ENCODE measurements around the gene NELFE. TPM values are rescaled to one million over a fixed set of nuclear protein-coding genes. Genes with fewer than 3 reads are reported as not detected.

NELFE gene
- total RNA-seq, 1 experiment from 2014 or later, result 68.3 TPM

GRCh38 chr6:31928672-31928939 is 30.2 kb downstream of the NELFE start:
- RAD21 ChIA-PET (ENCODE audit: low non-redundant PET in 1 of 2, low total read pairs in 2 of 2, uncharacterized antibody in 2 of 2, unreplicated experiment in 2 of 2), result no interaction called here
- CTCF ChIA-PET, result no interaction called here
- H3K9me3 ChIP-seq (ENCODE audit: control insufficient read depth in 1 of 2, insufficient read depth in 1 of 2, low read depth in 1 of 2, low read length in 2 of 2), result no peaks in the 10 kb centered on the region
- H4K20me1 ChIP-seq (ENCODE audit: insufficient read depth), result no peaks in the 10 kb centered on the region
- no peaks in the 10 kb centered on the region for H3K36me3 ChIP-seq (ENCODE audit: control insufficient read depth in 1 of 2, insufficient read depth in 2 of 2, low read length in 2 of 2)
- no peak overlapping the region for H3K27ac ChIP-seq (ENCODE audit: low read depth, low read length)
- H3K27me3 ChIP-seq (ENCODE audit: insufficient read depth, low read length), result no peaks in the 10 kb centered on the region
- H3K9ac ChIP-seq (ENCODE audit: low read length), result no peak overlapping the region
- intact Hi-C loops (cut with micrococcal nuclease), result no loop called here
- no peaks in the 10 kb centered on the region for H3K9me2 ChIP-seq (ENCODE audit: insufficient read depth)
- no peak for TF ChIP-seq FOSL1 (IDR thresholded peaks at IDR 0.05; ENCODE audit: low read depth)
- no peak for TF ChIP-seq SP1 (IDR thresholded peaks at IDR 0.05; ENCODE audit: low read depth)
- DNase-seq (ENCODE audit: low read depth, low spot score) (no peak), ATAC-seq (no peak)
- no peak overlapping the region for H3K4me3 ChIP-seq (replicated peaks in 1 of 2; ENCODE audit: low read depth in 1 of 2, low read length in 2 of 2)
- no peak overlapping the region for H3K4me2 ChIP-seq (ENCODE audit: low read length)
- peaks cover 0 to 3% of the 10 kb centered on the region in 2 experiments; a peak in 2 of 4 replicates for H3K4me1 ChIP-seq (ENCODE audit: control insufficient read depth in 1 of 2, insufficient read depth in 2 of 2, low read length in 2 of 2)
- H2AFZ ChIP-seq (ENCODE audit: low read depth, low read length, poor library complexity, severe bottlenecking), result no peak overlapping the region
- POLR2A ChIA-PET, result no interaction called here
- no peaks in the 10 kb centered on the region for H3K79me2 ChIP-seq (ENCODE audit: insufficient read depth, low read length)
- BruUV-seq (replicated peaks), result no TSS peak

GRCh38 chr6:31927863-31928671 is 30.7 kb downstream of the NELFE start:
- Histone ChIP-seq H3K9me2 (ENCODE audit: insufficient read depth) (no peaks in the 10 kb centered on the region), H3K9ac (ENCODE audit: low read length) (no peak overlapping the region), H3K27ac (ENCODE audit: low read depth, low read length) (no peak overlapping the region), H3K27me3 (ENCODE audit: insufficient read depth, low read length) (no peaks in the 10 kb centered on the region), H3K4me2 (ENCODE audit: low read length) (no peak overlapping the region), H3K9me3 (ENCODE audit: control insufficient read depth in 1 of 2, insufficient read depth in 1 of 2, low read depth in 1 of 2, low read length in 2 of 2) (no peaks in the 10 kb centered on the region), H2AFZ (ENCODE audit: low read depth, low read length, poor library complexity, severe bottlenecking) (no peak overlapping the region), H3K4me1 (ENCODE audit: control insufficient read depth in 1 of 2, insufficient read depth in 2 of 2, low read length in 2 of 2) (peaks cover 0 to 3% of the 10 kb centered on the region in 2 experiments; a peak in 2 of 4 replicates), H3K36me3 (ENCODE audit: control insufficient read depth in 1 of 2, insufficient read depth in 2 of 2, low read length in 2 of 2) (no peaks in the 10 kb centered on the region), H4K20me1 (ENCODE audit: insufficient read depth) (no peaks in the 10 kb centered on the region), H3K4me3 (replicated peaks in 1 of 2; ENCODE audit: low read depth in 1 of 2, low read length in 2 of 2) (no peak overlapping the region), H3K79me2 (ENCODE audit: insufficient read depth, low read length) (no peaks in the 10 kb centered on the region)
- ChIA-PET RAD21 (ENCODE audit: low non-redundant PET in 1 of 2, low total read pairs in 2 of 2, uncharacterized antibody in 2 of 2, unreplicated experiment in 2 of 2) (no interaction called here), CTCF (no interaction called here), POLR2A (no interaction called here)
- no TSS peak for BruUV-seq (replicated peaks)
- no peak for ATAC-seq
- DNase-seq (ENCODE audit: low read depth, low spot score), result no peak
- intact Hi-C loops (cut with micrococcal nuclease), result no loop called here
- TF ChIP-seq EGR1 (IDR thresholded peaks at IDR 0.05; ENCODE audit: low read depth), result no peak
- no peak for TF ChIP-seq TCF7L2 (IDR thresholded peaks at IDR 0.05; ENCODE audit: borderline replicate concordance, extremely low read depth, insufficient read depth, insufficient read length)
- no peak for TF ChIP-seq EZH2phosphoT487 (IDR thresholded peaks at IDR 0.05; ENCODE audit: borderline replicate concordance)
- TF ChIP-seq POLR2A (IDR thresholded peaks at IDR 0.05; ENCODE audit: borderline replicate concordance, extremely low read depth, insufficient read depth, insufficient read length), result no peak
- TF ChIP-seq ZBTB33 (IDR thresholded peaks at IDR 0.05; ENCODE audit: extremely low read depth, insufficient replicate concordance, low read length), result no peak
- TF ChIP-seq REST (IDR thresholded peaks at IDR 0.05; ENCODE audit: low read depth), result no peak
- TF ChIP-seq POLR2AphosphoS5 (IDR thresholded peaks at IDR 0.05; ENCODE audit: low read depth, low read length), result no peak
- TF ChIP-seq ZNF274 (IDR thresholded peaks at IDR 0.05; ENCODE audit: low read depth, low read length), result no peak
- no peak for TF ChIP-seq SP1 (IDR thresholded peaks at IDR 0.05; ENCODE audit: low read depth)
- no peak for TF ChIP-seq SIN3A (IDR thresholded peaks at IDR 0.05; ENCODE audit: low read depth)
- TF ChIP-seq EZH2 (IDR thresholded peaks at IDR 0.05), result no peak
